Brain microvascular endothelial cell (primary cell): ENCODE measurements around the gene SOD1.

Source experiments
- DNase-seq: peaks from one replicate; pipeline ENCODE4 v3.0.0-alpha.2; 2020
- H3K27ac ChIP-seq: fragments of 250-450 bp; sonication (Bioruptor Pico); 2 replicates; pipeline ENCODE4 v1.5.1; 2020; ENCODE audit warnings: mild to moderate bottlenecking, moderate library complexity
- H3K27me3 ChIP-seq: fragments of 250-450 bp; sonication (Bioruptor Pico); replicated peaks from 2 replicates; pipeline ENCODE4 v1.5.1; 2020; ENCODE audit warnings: mild to moderate bottlenecking
- H3K36me3 ChIP-seq: fragments of 250-450 bp; sonication (Bioruptor Pico); replicated peaks from 2 replicates; pipeline ENCODE4 v1.5.1; 2020; ENCODE audit warnings: mild to moderate bottlenecking
- H3K4me3 ChIP-seq: 2 replicates; pipeline ENCODE4 v1.5.1; 2011; ENCODE audit warnings: low read depth, mild to moderate bottlenecking, control low read depth, low read length, moderate library complexity
- CTCF ChIP-seq: IDR thresholded peaks from 2 replicates; pipeline ENCODE4 v1.5.1; 2011; ENCODE audit warnings: low read depth, mild to moderate bottlenecking, moderate library complexity, low read length, control low read depth, inconsistent platforms; ENCODE audit errors: missing control alignments
- in situ Hi-C: cut with HindIII; loops from 2 replicates; pipeline ENCODE4 v1.10.0; 2017; ENCODE audit warnings: low sequenced_read_pairs, low pct_ligation_motif_present

SOD1 gene

GRCh38 chr21:31678478-31678877, 19.0 kb downstream of the SOD1 start:
- Histone ChIP-seq H3K27ac (no peak overlapping the region), H3K4me3 (no peak overlapping the region), H3K36me3 (peaks cover 6% of the 10 kb centered on the region), H3K27me3 (no peaks in the 10 kb centered on the region)
- in situ Hi-C loops = no loop called here
- no peak for DNase-seq
- no peak for TF ChIP-seq CTCF

- in situ Hi-C loops = no loop called here
- no peak for TF ChIP-seq CTCF
- peaks cover 31% of the 10 kb centered on the region for H3K36me3 ChIP-seq
- peak overlapping the region; percentile 33 for H3K27ac ChIP-seq
- no peaks in the 10 kb centered on the region for H3K27me3 ChIP-seq
- DNase-seq = peak; percentile 21
- no peak overlapping the region for H3K4me3 ChIP-seq
These were observed 23.1 kb downstream of the SOD1 start for GRCh38 chr21:31682620-31683019.

GRCh38 chr21:31683029-31683428, 23.5 kb downstream of the SOD1 start:
- TF ChIP-seq CTCF = peak; percentile 34
- no peaks in the 10 kb centered on the region for H3K27me3 ChIP-seq
- in situ Hi-C loops = no loop called here
- no peak for DNase-seq
- peaks cover 33% of the 10 kb centered on the region for H3K36me3 ChIP-seq
- no peak overlapping the region for H3K4me3 ChIP-seq
- peak overlapping the region; percentile 20 for H3K27ac ChIP-seq

GRCh38 chr21:31684918-31685317, 25.4 kb downstream of the SOD1 start:
- no peak for TF ChIP-seq CTCF
- no peak overlapping the region for H3K4me3 ChIP-seq
- no peaks in the 10 kb centered on the region for H3K27me3 ChIP-seq
- DNase-seq = no peak
- in situ Hi-C loops = no loop called here
- peaks cover 42% of the 10 kb centered on the region for H3K36me3 ChIP-seq
- no peak overlapping the region for H3K27ac ChIP-seq

- peaks cover 55% of the 10 kb centered on the region for H3K36me3 ChIP-seq
- no peak overlapping the region for H3K4me3 ChIP-seq
- in situ Hi-C loops = no loop called here
- TF ChIP-seq CTCF = no peak
- no peak for DNase-seq
- H3K27ac ChIP-seq = no peak overlapping the region
- H3K27me3 ChIP-seq = no peaks in the 10 kb centered on the region
These were observed 26.9 kb downstream of the SOD1 start for GRCh38 chr21:31686272-31686915.

GRCh38 chr21:31687108-31687507, 27.6 kb downstream of the SOD1 start:
- peaks cover 57% of the 10 kb centered on the region for H3K36me3 ChIP-seq
- DNase-seq = no peak
- no peaks in the 10 kb centered on the region for H3K27me3 ChIP-seq
- no peak overlapping the region for H3K27ac ChIP-seq
- in situ Hi-C loops = no loop called here
- TF ChIP-seq CTCF = no peak
- no peak overlapping the region for H3K4me3 ChIP-seq
